Uterus (tissue), 4 donors: ENCODE measurements around the gene SPATA24. TPM values are rescaled to one million over a fixed set of nuclear protein-coding genes. Genes with fewer than 3 reads are reported as not detected.

ENCODE experiments used
- DNase-seq, 2 donors: peaks; one replicate each; pipeline ENCODE4 v3.0.0-alpha.2; 2019 to 2020
- H3K27ac ChIP-seq, 2 donors: fragments of 200-600 bp; sonication (generic); 1 replicate in 1 of 2; 2 replicates in 1 of 2; pipeline ENCODE4 v1.5.1; 2016 to 2018
- H3K27me3 ChIP-seq, 2 donors: fragments of 200-600 bp; sonication (generic); one replicate each; pipeline ENCODE4 v1.5.1; 2018 to 2019; ENCODE audit warnings: control low read depth in 1 of 2
- H3K36me3 ChIP-seq, 2 donors: fragments of 200-600 bp; sonication (generic); one replicate each; pipeline ENCODE4 v1.5.1; 2019; ENCODE audit warnings: control low read depth in 1 of 2
- H3K4me1 ChIP-seq, 2 donors: fragments of 200-600 bp; sonication (generic); one replicate each; pipeline ENCODE4 v1.5.1; 2018 to 2019; ENCODE audit warnings: control low read depth in 1 of 2
- H3K4me3 ChIP-seq, 2 donors: fragments of 200-600 bp; sonication (generic); 1 replicate in 1 of 2; 2 replicates in 1 of 2; pipeline ENCODE4 v1.5.1; 2018 to 2019; ENCODE audit warnings: mild to moderate bottlenecking in 1 of 2
- H3K9me3 ChIP-seq, 2 donors: fragments of 200-600 bp; sonication (generic); one replicate each; pipeline ENCODE4 v1.5.1; 2019; ENCODE audit warnings: control low read depth in 1 of 2
- CTCF ChIP-seq, 4 experiments: fragments of 200-600 bp in 2 of 4; fragments of 450-650 bp in 2 of 4; sonication (generic) in 2 of 4; IDR thresholded peaks; one replicate each; pipeline ENCODE4 v1.5.1; 2016 to 2019; ENCODE audit warnings: antibody characterized with exemption in 4 of 4, mild to moderate bottlenecking in 2 of 4, moderate library complexity in 1 of 4
- POLR2A ChIP-seq, 2 donors: fragments of 450-650 bp; IDR thresholded peaks; one replicate each; pipeline ENCODE4 v1.6.1; 2016; ENCODE audit warnings: antibody characterized with exemption in 2 of 2, mild to moderate bottlenecking in 1 of 2, moderate library complexity in 1 of 2
- intact Hi-C: fragments of 100-400 bp; cut with DNase I; formaldehyde crosslinking; loops from one replicate; pipeline ENCODE4 v1.15.1; 2023; ENCODE audit warnings: low total_unique reads
- total RNA-seq, 4 donors: library from RNA; depleted of rRNA in 3 of 4; stranded (reverse); fragments of >200 nt in 3 of 4; gene quantifications; one replicate each; pipeline versions ENCODE4 v1.1.0 to v1.2.4, GENCODE V29; 2014 to 2023
- donor health status: DM: yes; HTN: yes; CAD: no.

The SPATA24 gene
- total RNA-seq, 4 donors from 2014 or later: 2.4 to 3.4 TPM; not detected in 2

- Histone ChIP-seq H3K4me3 (no peak overlapping the region), H3K36me3 (no peaks in the 10 kb centered on the region), H3K4me1 (peaks cover 0 to 8% of the 10 kb centered on the region in 2 donors), H3K27ac (no peak overlapping the region), H3K27me3 (no peaks in the 10 kb centered on the region), H3K9me3 (no peaks in the 10 kb centered on the region)
- intact Hi-C loops: no loop called here
- DNase-seq: no peak
- no peak for TF ChIP-seq CTCF (IDR thresholded peaks at IDR 0.05)
- no peak for TF ChIP-seq POLR2A (IDR thresholded peaks at IDR 0.05)
These were observed 4.3 kb upstream of the SPATA24 start for GRCh38 chr5:139408191-139408590.

GRCh38 chr5:139407517-139407916 lies 3.6 kb upstream of the SPATA24 start:
- intact Hi-C loops: no loop called here
- H3K9me3 ChIP-seq: no peaks in the 10 kb centered on the region

GRCh38 chr5:139406963-139407362 lies 3.1 kb upstream of the SPATA24 start:
- TF ChIP-seq POLR2A (IDR thresholded peaks at IDR 0.05) (no peak), CTCF (IDR thresholded peaks at IDR 0.05) (no peak)
- H3K4me1 ChIP-seq: peaks cover 0 to 11% of the 10 kb centered on the region in 2 donors
- intact Hi-C loops: no loop called here
- H3K27me3 ChIP-seq: no peaks in the 10 kb centered on the region
- no peaks in the 10 kb centered on the region for H3K9me3 ChIP-seq
- H3K27ac ChIP-seq: no peak overlapping the region
- H3K4me3 ChIP-seq: no peak overlapping the region
- DNase-seq: no peak
- H3K36me3 ChIP-seq: no peaks in the 10 kb centered on the region

More at GRCh38 chr5:139407517-139407916, 3.6 kb upstream of the SPATA24 start:
- Histone ChIP-seq H3K36me3 (no peaks in the 10 kb centered on the region), H3K27me3 (no peaks in the 10 kb centered on the region), H3K4me1 (peaks cover 0 to 11% of the 10 kb centered on the region in 2 donors), H3K4me3 (no peak overlapping the region), H3K27ac (no peak overlapping the region)
- DNase-seq: no peak
- TF ChIP-seq POLR2A (IDR thresholded peaks at IDR 0.05): no peak
- no peak for TF ChIP-seq CTCF (IDR thresholded peaks at IDR 0.05)

- Histone ChIP-seq H3K27me3 (no peaks in the 10 kb centered on the region), H3K4me3 (peak overlapping the region; percentile 35 to 37), H3K9me3 (no peaks in the 10 kb centered on the region), H3K27ac (peak overlapping the region; percentile 86 to 95), H3K36me3 (no peaks in the 10 kb centered on the region), H3K4me1 (peaks cover 0 to 3% of the 10 kb centered on the region in 2 donors)
- intact Hi-C loops: no loop called here
- no peak for DNase-seq
- TF ChIP-seq POLR2A (IDR thresholded peaks at IDR 0.05) (no peak), CTCF (IDR thresholded peaks at IDR 0.05) (no peak)
These were observed 573 bp upstream of the SPATA24 start for GRCh38 chr5:139404484-139404840.

GRCh38 chr5:139403418-139403786 lies 487 bp downstream of the SPATA24 start:
- peak overlapping the region; percentile 86 to 95 for H3K27ac ChIP-seq
- no peaks in the 10 kb centered on the region for H3K9me3 ChIP-seq
- TF ChIP-seq POLR2A (IDR thresholded peaks at IDR 0.05) (no peak), CTCF (IDR thresholded peaks at IDR 0.05) (no peak)
- no peaks in the 10 kb centered on the region for H3K36me3 ChIP-seq
- H3K27me3 ChIP-seq: no peaks in the 10 kb centered on the region
- intact Hi-C loops: no loop called here
- no peak for DNase-seq
- peaks cover 0 to 3% of the 10 kb centered on the region in 2 donors for H3K4me1 ChIP-seq
- peak overlapping the region; percentile 35 to 37 for H3K4me3 ChIP-seq
